ENCODE results near the gene ENHO. TPM values are rescaled to one million over a fixed set of nuclear protein-coding genes. Genes with fewer than 3 reads are reported as not detected.

ENHO gene
- total RNA-seq (10 to 100 TPM; 24.7 to 31.2 TPM), polyA plus RNA-seq (ENCODE audit: insufficient read depth, low read depth, low replicate concordance) (25.7 TPM)
- long read RNA-seq, donor 1, transcript ENHO-201 (2 exons, 1,082 nt), result major isoform, 39 of 39 reads
- long read RNA-seq, donor 1, partial matches to known transcripts, result 0 of 39 reads
- long read RNA-seq, donor 1, other reads (novel, unspliced or antisense), result 0 of 39 reads
- long read RNA-seq, donor 2, transcript ENHO-201 (2 exons, 1,082 nt), result major isoform, 25 of 25 reads
- long read RNA-seq, donor 2, partial matches to known transcripts, result 0 of 25 reads
- long read RNA-seq, donor 2, other reads (novel, unspliced or antisense), result 0 of 25 reads

DNA sequence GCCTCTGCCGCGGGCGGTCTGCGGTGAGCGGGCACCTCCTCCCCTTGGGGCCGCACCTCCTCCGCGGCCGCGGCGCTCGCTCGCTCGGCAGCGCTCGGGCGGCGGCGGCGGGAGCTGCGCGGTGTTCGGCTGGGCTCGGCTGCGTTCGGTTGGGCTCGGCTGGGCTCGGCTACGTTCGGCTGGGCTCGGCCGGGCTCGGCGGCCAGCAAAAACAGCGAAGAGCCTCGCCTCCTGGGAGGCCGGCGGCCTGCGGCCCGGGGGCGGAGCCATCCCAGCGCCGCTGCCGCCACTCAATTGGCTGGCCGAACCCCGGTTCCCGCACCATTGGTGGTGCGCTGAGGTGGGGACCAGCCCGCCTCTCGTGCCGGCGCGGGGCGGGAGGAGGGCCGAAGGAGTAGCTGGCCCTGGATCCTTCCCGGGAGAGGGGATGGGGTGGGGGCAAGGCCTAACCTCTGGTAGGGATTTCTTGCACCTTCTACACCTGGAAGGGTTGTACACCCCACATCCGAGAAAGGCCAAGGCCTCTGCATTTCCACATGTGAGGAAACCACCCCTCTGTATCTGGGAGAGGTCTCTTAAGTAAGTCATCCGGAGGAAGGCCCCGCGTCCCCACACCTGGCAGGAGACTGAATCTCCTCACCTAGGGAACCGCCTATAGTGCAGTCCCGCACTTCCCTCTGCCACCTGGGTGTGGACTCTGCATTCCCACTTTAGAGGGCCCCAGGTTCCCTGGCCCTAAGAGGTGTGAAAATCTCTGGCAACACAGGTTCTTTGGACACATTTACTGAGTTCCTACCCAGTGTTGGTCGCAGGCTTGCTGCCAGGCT is at the start of gene ENHO:
Gene ENHO, minus strand, starts transcription at position 20 of the 827 bp plus-strand sequence. CDS start 1,295 bp downstream, outside the sequence.
- no peaks in the 10 kb centered on the region for H3K9me3 ChIP-seq
- no peaks in the 10 kb centered on the region for H3K36me3 ChIP-seq (ENCODE audit: low read depth, missing control alignments)
- TF ChIP-seq POLR2A (IDR thresholded peaks at IDR 0.05), result no peak
- TF ChIP-seq, protein P1, sequence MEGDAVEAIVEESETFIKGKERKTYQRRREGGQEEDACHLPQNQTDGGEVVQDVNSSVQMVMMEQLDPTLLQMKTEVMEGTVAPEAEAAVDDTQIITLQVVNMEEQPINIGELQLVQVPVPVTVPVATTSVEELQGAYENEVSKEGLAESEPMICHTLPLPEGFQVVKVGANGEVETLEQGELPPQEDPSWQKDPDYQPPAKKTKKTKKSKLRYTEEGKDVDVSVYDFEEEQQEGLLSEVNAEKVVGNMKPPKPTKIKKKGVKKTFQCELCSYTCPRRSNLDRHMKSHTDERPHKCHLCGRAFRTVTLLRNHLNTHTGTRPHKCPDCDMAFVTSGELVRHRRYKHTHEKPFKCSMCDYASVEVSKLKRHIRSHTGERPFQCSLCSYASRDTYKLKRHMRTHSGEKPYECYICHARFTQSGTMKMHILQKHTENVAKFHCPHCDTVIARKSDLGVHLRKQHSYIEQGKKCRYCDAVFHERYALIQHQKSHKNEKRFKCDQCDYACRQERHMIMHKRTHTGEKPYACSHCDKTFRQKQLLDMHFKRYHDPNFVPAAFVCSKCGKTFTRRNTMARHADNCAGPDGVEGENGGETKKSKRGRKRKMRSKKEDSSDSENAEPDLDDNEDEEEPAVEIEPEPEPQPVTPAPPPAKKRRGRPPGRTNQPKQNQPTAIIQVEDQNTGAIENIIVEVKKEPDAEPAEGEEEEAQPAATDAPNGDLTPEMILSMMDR (IDR thresholded peaks at IDR 0.05), result no peak
- no peaks in the 10 kb centered on the region for H3K4me1 ChIP-seq
- H3K4me3 ChIP-seq, result peak within 1 kb of the TSS; percentile 52 to 57
- peak within 1 kb of the TSS in 1 of 2 donors; percentile 71 for H3K27ac ChIP-seq
- no peaks in the 10 kb centered on the region for H3K27me3 ChIP-seq
- WGBS, 2 donors, result 5% methylated on average over 34 of the region's 63 CpGs; no CpG with 5 or more reads in 1 of the 2 donors
- intact Hi-C loops (cut with DNase I; ENCODE audit: low total_unique reads), result no loop called here
- peak; percentile 90 for DNase-seq

DNA sequence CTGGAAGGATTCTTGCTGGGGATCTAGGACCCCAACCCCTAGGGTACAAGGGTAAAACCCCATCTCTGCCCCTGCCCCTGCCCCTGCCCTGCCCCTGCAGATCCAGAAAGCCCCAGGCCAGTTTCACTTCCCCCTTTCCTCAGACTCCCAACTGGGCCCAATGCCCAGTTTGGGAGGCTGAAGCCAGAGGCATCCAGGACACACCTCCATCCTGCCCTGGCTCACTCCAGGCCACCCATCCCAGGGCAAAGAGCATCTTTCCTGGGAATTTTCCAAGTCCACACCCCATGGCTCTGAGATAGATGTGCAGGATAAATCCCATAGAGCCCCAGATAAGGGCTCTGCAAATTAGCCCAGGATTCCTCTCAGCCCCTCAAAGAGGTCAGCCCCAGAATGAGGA is 49.3 kb upstream of the ENHO start:
- TF ChIP-seq, protein P1 (IDR thresholded peaks at IDR 0.05), result no peak
- TF ChIP-seq POLR2A (IDR thresholded peaks at IDR 0.05), result no peak
- peaks cover 4% of the 10 kb centered on the region for H3K4me1 ChIP-seq
- no peak overlapping the region for H3K27ac ChIP-seq
- no peaks in the 10 kb centered on the region for H3K27me3 ChIP-seq
- intact Hi-C loops (cut with DNase I; ENCODE audit: low total_unique reads), result no loop called here
- H3K36me3 ChIP-seq (ENCODE audit: low read depth, missing control alignments), result no peaks in the 10 kb centered on the region
- DNase-seq, result no peak
- no peak overlapping the region for H3K4me3 ChIP-seq
- H3K9me3 ChIP-seq, result no peaks in the 10 kb centered on the region

GRCh38 chr9:34571481-34571810 is 48.7 kb upstream of the ENHO start:
- Histone ChIP-seq H3K4me1 (no peaks in the 10 kb centered on the region), H3K4me3 (no peak overlapping the region), H3K36me3 (ENCODE audit: low read depth, missing control alignments) (no peaks in the 10 kb centered on the region), H3K27ac (no peak overlapping the region), H3K27me3 (no peaks in the 10 kb centered on the region), H3K9me3 (no peaks in the 10 kb centered on the region)
- no peak for DNase-seq
- TF ChIP-seq, protein P1 (IDR thresholded peaks at IDR 0.05), result no peak
- TF ChIP-seq POLR2A (IDR thresholded peaks at IDR 0.05), result no peak
- intact Hi-C loops (cut with DNase I; ENCODE audit: low total_unique reads), result no loop called here
- WGBS, 2 donors, result 66 to 69% methylated on average over 9 to 12 of the region's 12 CpGs

DNA sequence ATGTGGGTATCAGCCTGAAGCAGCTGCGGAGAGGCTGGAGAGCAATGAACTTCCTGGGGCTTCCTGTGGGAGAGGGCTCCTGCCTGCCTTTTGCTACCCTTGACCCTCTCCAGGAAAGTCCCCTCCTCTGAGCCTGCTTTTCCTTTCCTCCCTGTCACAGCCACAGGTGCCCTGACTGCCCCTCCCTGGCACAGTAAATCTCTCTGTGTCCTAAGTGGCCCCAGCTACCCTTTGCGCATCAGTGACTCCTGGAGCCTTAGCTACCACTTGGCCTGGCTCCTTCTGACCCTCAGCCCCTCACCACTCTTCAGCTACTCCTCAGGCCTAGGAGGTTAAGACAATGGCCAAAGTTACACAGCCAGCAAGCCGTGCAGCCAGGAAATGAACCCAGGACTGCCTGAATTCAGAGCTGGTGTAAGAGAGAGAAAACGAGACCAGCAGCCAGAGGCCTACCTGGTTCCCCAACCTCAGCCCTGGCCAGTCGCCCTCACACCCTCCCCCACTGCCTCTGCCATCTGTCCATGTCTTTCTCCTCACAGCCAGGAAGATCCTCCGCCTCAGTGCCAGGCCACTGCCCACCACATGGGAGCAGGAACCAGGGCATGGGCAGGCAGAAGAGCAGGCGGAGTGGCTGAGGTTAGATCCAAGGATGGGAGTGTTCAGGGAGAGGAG is 48.2 kb upstream of the ENHO start:
- intact Hi-C loops (cut with DNase I; ENCODE audit: low total_unique reads), result no loop called here

More for the DNA sequence above, 48.2 kb upstream of the ENHO start:
- Histone ChIP-seq H3K27ac (no peak overlapping the region), H3K36me3 (ENCODE audit: low read depth, missing control alignments) (no peaks in the 10 kb centered on the region), H3K9me3 (no peaks in the 10 kb centered on the region), H3K4me3 (no peak overlapping the region), H3K4me1 (no peaks in the 10 kb centered on the region), H3K27me3 (no peaks in the 10 kb centered on the region)
- WGBS, 2 donors, result 85 to 89% methylated on average over 6 to 7 of the region's 7 CpGs
- no peak for TF ChIP-seq POLR2A (IDR thresholded peaks at IDR 0.05)
- TF ChIP-seq, protein P1 (IDR thresholded peaks at IDR 0.05), result no peak
- no peak for DNase-seq

All from testis (tissue), 5 donors.